Chondrocyte (in vitro differentiated cells): ENCODE results near the gene MAGEF1. TPM values are rescaled to one million over a fixed set of nuclear protein-coding genes. Genes with fewer than 3 reads are reported as not detected.

Experiments used
- DNase-seq: peaks from one replicate; pipeline ENCODE4 v3.0.0; 2021; ENCODE audit warnings: mixed read lengths, low spot score
- H3K27ac Mint-ChIP-seq: one replicate; pipeline ENCODE4 v1.8.0; 2021; ENCODE audit warnings: mild to moderate bottlenecking, moderate library complexity, mixed read lengths; ENCODE audit not compliant: unreplicated experiment
- H3K27me3 Mint-ChIP-seq: 2 replicates; pipeline ENCODE4 v1.8.0; 2021; ENCODE audit warnings: low read depth, mixed read lengths
- H3K36me3 Mint-ChIP-seq: 2 replicates; pipeline ENCODE4 v1.8.0; 2021; ENCODE audit warnings: low read depth, mixed read lengths
- H3K4me1 Mint-ChIP-seq: 2 replicates; pipeline ENCODE4 v1.8.0; 2021; ENCODE audit warnings: low read depth, mild to moderate bottlenecking, mixed read lengths
- H3K4me3 Mint-ChIP-seq: one replicate; pipeline ENCODE4 v1.8.0; 2021; ENCODE audit warnings: mild to moderate bottlenecking, moderate library complexity, mixed read lengths; ENCODE audit not compliant: unreplicated experiment
- H3K9me3 Mint-ChIP-seq: 2 replicates; pipeline ENCODE4 v1.8.0; 2021; ENCODE audit warnings: low read depth, mixed read lengths
- CTCF ChIP-seq: fragments of 200-600 bp; sonication (generic); IDR thresholded peaks from 2 replicates; pipeline ENCODE4 v1.5.0; 2021; ENCODE audit warnings: antibody characterized with exemption, mild to moderate bottlenecking, moderate library complexity
- total RNA-seq: library from RNA; stranded (reverse); gene quantifications from 3 replicates; pipeline ENCODE4 v1.2.1, GENCODE V29; 2021

The MAGEF1 gene
- total RNA-seq, 1 donor from 2014 or later, result 37.8 TPM

GRCh38 chr3:184741259-184741556, 29.3 kb upstream of the MAGEF1 start:
- no peaks in the 10 kb centered on the region for H3K9me3 Mint-ChIP-seq
- H3K36me3 Mint-ChIP-seq, result no peaks in the 10 kb centered on the region
- H3K4me1 Mint-ChIP-seq, result peaks cover 26% of the 10 kb centered on the region
- H3K4me3 Mint-ChIP-seq, result no peak overlapping the region
- H3K27ac Mint-ChIP-seq, result no peak overlapping the region
- DNase-seq, result no peak
- no peak for TF ChIP-seq CTCF
- H3K27me3 Mint-ChIP-seq, result no peaks in the 10 kb centered on the region

- no peaks in the 10 kb centered on the region for H3K27me3 Mint-ChIP-seq
These were observed 28.8 kb upstream of the MAGEF1 start for GRCh38 chr3:184740509-184741258.

GRCh38 chr3:184739594-184740505, 28.0 kb upstream of the MAGEF1 start:
- no peak for TF ChIP-seq CTCF
- peaks cover 26% of the 10 kb centered on the region for H3K4me1 Mint-ChIP-seq
- H3K4me3 Mint-ChIP-seq, result no peak overlapping the region
- peaks cover 2% of the 10 kb centered on the region for H3K27me3 Mint-ChIP-seq
- H3K9me3 Mint-ChIP-seq, result no peaks in the 10 kb centered on the region
- no peak overlapping the region for H3K27ac Mint-ChIP-seq
- no peaks in the 10 kb centered on the region for H3K36me3 Mint-ChIP-seq
- no peak for DNase-seq

More at GRCh38 chr3:184740509-184741258, 28.8 kb upstream of the MAGEF1 start:
- no peak for TF ChIP-seq CTCF
- no peak for DNase-seq
- Mint-ChIP-seq H3K4me1 (peaks cover 26% of the 10 kb centered on the region), H3K36me3 (no peaks in the 10 kb centered on the region), H3K27ac (no peak overlapping the region), H3K4me3 (no peak overlapping the region), H3K9me3 (no peaks in the 10 kb centered on the region)

- Mint-ChIP-seq H3K27ac (no peak overlapping the region), H3K9me3 (no peaks in the 10 kb centered on the region), H3K4me1 (peaks cover 26% of the 10 kb centered on the region), H3K4me3 (no peak overlapping the region), H3K36me3 (no peaks in the 10 kb centered on the region), H3K27me3 (peaks cover 2% of the 10 kb centered on the region)
- TF ChIP-seq CTCF, result no peak
- DNase-seq, result peak; percentile 8
These were observed 27.1 kb upstream of the MAGEF1 start for GRCh38 chr3:184738982-184739381.

GRCh38 chr3:184738506-184738890, 26.6 kb upstream of the MAGEF1 start:
- TF ChIP-seq CTCF, result no peak
- H3K27me3 Mint-ChIP-seq, result peaks cover 2% of the 10 kb centered on the region
- peak overlapping the region; percentile 57 for H3K27ac Mint-ChIP-seq
- no peaks in the 10 kb centered on the region for H3K9me3 Mint-ChIP-seq
- peaks cover 26% of the 10 kb centered on the region for H3K4me1 Mint-ChIP-seq
- no peaks in the 10 kb centered on the region for H3K36me3 Mint-ChIP-seq
- no peak overlapping the region for H3K4me3 Mint-ChIP-seq
- DNase-seq, result no peak
